M059J (cell line): ENCODE results near the gene ZSWIM5. TPM values are rescaled to one million over a fixed set of nuclear protein-coding genes. Genes with fewer than 3 reads are reported as not detected.
A peak's percentile ranks its signal among the peaks of the same experiment; 100 is the strongest.

ENCODE experiments used
- DNase-seq: peaks from one replicate; pipeline ENCODE4 v3.0.0-alpha.2; 2012; ENCODE audit warnings: low read depth
- total RNA-seq: library from RNA; depleted of rRNA; stranded (reverse); fragments of >200 nt; shearing (Covaris generic); gene quantifications from 2 replicates; pipeline ENCODE4 v1.2.3, GENCODE V29; 2014

ZSWIM5 gene
- total RNA-seq, 1 experiment from 2014 or later: 0.49 TPM

DNA sequence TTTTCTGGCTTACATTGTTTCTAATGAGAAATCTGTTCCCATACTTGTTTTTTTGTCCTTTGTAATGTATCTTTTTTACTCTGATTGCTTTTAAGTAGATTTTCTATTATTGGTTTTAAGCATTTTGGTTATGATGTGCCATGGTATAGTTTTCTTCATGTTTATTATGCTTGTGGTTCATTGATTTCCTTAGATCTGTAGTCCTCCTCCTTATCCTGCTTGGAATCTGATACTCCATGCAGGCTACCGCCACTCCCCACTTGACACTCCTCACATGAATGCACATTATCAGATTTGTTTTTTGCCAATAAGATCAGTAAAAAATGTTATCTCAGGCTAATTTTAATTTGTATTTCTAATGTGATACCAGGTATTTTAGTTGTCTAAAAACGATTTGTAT lies 173.6 kb downstream of the ZSWIM5 start:
- no peak for DNase-seq

DNA sequence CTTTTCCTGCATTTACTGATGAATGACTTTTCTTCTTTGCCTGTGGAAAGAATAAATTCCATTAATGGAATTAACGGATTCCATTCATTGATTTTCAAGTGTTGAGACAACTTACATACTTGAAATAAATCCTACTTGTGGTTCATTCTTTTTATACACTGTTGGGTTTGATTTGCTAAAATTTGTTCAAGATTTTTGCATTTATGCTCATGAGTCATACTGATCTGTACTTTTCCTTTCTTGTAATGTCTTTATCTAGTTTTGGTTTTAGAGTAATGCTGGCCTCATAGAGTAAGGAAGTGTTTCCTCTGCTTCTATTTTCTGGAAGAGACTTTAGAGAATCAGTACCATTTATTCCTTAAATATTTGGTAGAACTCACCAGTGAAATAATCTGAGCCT lies 180.0 kb downstream of the ZSWIM5 start:
- no peak for DNase-seq

DNA sequence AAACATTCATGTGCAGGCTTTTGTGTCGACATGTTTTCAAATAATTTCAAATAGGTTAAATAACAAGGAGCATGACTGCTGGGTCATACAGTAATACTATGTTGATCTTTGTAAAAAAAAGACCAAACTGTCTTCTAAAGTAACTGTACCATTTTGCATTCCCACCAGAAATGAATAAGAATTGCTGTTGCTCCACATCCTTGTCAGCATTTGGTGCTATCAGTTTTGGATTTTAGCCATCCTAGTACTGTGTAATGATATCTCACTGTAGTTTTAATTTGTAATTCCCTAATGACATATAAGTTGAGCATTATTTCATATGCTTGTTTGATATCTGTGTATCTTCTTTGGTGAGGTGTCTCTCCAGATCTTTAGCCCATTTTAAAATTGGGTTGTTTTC lies 182.7 kb downstream of the ZSWIM5 start:
- no peak for DNase-seq

DNA sequence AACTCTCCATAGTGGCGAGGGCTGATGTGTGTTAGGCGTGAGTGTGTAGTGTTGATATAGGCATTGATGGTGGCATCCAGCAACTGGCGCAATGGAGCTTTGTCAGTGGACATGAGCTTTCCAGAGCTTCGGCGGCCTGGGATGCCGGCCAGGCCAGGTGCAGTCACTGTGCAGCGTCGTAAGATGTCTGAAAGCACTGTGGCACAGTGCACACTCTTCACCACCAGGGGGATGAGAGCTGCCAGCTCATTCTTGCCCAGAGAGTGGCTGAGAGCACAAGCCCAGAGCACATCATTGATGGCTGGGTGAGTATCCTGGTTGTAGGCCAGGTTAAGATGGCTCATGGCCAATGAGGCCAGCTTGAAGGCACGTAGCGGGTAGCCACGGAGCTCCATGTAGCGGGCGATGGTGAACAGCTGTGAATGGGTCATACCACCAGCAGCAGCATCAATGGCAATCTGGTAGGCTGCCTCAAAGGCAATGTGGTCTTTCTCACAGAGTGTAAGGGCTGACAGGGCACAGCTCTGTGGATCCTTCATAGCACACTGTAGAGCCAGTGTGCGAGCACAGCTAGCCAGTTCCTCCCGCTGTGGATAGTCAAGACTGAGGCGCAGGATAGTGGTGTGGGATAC lies 187.7 kb downstream of the ZSWIM5 start:
- peak; percentile 76 for DNase-seq

DNA sequence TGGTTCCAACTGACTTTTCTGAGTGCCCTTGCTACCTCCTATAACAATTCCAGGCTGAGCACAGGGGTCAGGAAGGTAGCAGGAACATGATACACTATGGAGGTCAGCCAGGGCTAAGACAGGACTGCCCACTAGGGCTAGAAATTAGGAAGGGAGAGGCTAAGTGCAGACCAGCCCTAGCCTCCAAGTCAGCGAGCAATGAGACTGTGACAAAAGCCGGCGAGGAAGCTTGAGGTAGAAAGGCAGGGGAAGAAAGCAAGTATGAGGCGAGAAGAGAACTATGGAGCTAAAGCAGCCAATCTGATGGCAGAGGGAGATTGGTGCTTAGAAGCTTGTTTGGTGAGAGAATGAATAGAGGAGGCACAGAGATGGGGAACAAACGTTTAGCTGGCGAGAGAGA lies 189.6 kb downstream of the ZSWIM5 start:
- DNase-seq: no peak

DNA sequence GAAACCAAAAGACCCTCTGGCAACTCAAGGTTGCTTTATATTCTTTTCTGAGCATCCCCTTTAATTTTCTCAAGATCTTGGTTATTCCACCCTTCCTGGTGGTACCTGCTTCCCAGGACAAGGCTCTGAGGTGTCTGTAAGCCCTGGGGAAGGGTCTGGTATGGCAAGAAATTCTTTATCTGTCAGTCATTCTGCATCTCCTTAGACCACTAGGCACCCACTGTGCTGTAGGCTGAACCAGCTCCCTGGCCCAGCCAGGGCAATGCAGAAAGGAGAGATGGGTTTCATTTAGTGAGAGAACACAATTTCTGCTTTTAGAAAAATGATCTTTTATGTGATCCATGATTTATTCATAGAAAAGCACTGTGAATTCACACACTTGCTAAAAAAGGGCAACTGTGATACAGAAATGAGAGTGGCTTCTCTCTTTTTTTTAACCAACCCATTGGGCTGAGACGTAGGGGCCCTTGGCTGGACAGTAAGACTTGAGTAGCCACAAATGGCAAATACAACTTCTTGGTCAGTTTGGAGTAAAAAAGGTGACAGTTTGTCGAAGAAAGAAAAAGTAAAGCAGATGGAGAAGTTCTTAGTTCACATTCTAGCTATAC lies 190.2 kb downstream of the ZSWIM5 start:
- no peak for DNase-seq

DNA sequence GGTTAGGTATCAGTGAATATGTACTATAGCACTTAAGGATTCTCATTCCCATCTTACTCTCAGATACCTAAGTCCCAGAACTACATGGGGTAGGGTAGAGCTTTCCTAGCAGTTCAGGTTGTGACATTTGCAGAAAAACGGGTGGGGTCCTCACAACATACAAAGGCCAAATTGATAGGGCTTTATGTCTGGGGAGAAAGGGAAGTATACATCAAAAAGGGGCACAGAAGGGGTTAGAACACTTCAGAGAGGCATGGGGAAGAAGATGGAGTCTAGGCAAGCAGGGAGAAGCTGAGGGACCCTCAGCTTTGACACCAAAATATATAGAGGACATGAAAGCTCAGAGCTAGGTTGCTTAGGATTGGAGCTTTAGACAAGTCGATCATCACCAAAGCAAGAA lies 190.7 kb downstream of the ZSWIM5 start:
- DNase-seq: no peak

DNA sequence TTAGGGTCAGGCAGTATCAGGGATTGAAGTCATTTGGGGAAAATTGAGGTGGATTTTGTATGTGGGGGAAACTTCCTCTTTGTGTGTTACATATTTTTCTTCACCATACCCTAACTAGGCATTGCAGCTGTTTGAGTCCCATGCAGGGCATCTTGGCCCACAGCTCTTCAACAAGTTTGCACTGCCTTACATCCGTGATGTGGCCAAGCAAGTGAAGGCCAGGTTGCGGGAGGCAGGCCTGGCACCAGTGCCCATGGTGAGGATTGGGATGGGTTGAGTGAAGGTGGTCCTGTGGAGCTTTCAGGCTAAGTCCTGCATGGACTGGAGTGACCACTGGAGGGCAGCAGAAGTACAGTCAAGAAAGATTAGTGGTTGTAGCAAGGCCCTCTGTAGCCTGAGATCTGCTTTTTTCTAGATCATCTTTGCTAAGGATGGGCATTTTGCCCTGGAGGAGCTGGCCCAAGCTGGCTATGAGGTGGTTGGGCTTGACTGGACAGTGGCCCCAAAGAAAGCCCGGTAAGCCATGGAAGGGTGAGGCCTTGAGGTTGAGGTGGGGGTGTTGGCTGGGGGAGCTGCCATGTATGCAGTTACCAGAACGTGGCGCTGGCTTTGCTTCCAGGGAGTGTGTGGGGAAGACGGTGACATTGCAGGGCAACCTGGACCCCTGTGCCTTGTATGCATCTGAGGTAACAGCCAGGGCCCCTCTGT lies 191.9 kb downstream of the ZSWIM5 start:
- DNase-seq: peak; percentile 77

DNA sequence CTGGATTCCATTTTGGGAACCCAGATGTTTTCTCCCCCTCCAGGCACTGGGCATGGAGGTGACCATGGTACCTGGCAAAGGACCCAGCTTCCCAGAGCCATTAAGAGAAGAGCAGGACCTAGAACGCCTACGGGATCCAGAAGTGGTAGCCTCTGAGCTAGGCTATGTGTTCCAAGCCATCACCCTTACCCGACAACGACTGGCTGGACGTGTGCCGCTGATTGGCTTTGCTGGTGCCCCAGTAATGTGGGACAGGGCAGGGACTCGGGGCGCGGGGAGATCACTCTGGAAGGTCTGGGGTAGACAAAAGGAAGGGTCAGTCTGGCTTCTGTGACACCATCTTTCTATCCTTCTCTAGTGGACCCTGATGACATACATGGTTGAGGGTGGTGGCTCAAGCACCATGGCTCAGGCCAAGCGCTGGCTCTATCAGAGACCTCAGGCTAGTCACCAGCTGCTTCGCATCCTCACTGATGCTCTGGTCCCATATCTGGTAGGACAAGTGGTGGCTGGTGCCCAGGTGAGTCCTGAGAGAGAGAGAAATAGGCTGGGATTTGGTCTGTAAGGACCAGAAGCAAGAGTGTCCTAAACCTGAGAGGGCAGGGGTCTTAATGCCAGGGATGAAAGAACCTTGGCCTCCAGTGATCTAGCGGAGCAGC lies 192.7 kb downstream of the ZSWIM5 start:
- DNase-seq: no peak

DNA sequence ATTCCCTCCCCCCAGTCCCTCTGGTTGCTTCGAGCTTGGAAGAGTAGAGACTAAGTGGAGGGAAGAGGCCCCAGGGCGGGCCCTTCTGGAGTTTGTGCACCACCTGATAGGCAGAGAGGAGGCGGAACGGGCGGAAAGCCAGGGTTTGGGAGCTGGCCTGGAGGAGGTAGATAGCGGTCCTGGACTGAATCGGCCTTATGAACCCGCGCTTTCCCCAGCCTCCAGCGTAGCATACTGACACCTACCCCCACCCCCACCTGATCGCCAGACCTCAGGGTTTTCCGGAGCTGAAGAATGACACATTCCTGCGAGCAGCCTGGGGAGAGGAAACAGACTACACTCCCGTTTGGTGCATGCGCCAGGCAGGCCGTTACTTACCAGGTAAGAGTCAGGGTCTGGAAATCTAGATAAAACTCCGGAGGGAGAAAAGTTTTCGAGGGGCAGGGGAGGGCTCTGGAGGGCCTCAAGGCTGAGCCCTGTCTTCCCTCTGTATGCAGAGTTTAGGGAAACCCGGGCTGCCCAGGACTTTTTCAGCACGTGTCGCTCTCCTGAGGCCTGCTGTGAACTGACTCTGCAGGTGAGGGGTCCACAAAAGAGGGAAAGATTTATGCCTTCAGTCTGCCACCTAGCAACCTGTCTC lies 193.6 kb downstream of the ZSWIM5 start:
- DNase-seq: peak; percentile 90

DNA sequence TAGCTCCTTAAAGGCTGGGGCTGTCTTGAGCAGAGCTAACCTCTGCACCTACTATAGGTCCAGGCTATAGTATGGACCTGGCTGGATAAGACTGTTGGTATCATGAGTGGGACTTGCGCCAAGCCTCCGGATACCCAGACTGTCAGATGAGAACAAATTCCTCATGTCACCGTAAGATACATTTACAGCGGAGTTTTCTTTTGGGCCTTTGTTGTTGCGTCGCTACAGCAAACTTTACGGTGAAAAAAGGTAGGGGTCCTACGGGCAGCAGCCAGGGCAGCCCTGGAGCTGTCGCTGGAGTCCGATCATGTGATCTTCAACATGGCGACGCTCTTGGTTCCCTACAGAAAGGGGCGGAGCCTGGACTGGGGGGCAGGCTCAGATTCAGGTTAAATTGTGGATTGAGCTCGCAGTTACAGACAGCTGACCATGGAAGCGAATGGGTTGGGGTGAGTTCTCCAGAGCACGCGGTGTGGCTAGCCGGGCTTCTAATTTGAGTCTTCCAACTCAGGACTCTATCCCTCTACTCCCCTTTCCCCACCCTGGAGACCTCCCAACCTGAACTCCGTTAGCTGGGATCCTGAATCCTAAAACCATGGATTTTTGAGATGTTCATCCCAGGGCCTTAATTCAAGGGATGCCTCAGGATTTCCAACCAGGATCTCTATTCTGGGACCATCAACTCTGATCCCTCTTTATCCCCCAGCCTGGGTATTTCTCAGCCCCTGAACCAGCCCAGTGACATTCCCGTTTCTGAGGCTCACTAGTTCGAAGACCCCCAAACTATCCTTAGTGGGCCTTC lies 194.4 kb downstream of the ZSWIM5 start, which contains the start of gene UROD:
Gene UROD (plus strand): TSS at position 418 of the 802 bp plus-strand sequence. CDS start 12 bp downstream, at position 430.
- DNase-seq: peak; percentile 98

DNA sequence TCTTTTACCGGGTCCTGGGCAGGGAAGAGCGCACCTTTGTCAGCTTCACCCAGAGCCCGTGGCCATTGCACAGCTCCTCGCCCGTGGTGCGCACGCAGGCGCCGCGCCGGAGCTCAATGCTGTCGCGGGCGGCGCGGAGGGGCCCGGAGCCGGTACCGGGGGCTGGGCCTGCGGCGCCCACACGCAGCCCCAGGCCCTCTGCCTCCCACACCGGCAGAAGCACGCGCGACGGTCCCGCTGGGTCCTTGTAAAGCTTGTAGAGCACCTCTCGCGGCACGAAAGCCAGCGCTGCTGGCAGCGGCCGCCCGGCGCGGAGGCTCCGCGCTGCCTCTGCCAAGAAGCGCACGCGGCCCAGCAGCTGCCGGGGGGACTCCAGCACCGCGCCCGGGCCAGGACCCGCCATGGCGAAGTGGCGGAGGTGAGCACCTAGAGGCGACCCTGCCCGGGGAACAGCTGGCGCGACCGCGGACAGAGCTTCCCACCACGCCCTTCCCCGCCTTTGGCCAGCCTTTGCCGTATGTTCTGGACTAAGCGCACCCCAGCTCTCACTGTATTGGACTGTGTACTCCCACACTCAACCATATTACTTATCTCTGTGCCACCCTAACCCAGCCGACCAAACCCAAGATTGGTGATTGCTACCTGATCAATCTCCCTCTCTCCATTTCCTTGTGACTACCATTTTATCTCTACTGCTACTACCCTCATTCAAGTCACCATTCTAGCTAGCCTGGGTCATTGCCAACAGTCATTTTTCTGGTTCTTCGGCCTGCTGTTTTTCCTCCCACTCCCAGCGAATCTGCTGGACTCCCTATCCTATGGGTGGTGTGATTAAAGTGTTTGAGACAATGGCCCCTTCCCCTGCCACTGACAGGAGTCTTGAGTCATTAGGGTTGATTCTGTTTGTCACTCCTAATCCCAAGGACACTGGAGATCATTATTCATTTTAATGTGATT lies 195.3 kb downstream of the ZSWIM5 start, which contains the start of gene HECTD3:
Gene HECTD3 (minus strand): TSS at position 470 of the 957 bp plus-strand sequence. CDS start 67 bp downstream, at position 403.
- peak; percentile 78 for DNase-seq

DNA sequence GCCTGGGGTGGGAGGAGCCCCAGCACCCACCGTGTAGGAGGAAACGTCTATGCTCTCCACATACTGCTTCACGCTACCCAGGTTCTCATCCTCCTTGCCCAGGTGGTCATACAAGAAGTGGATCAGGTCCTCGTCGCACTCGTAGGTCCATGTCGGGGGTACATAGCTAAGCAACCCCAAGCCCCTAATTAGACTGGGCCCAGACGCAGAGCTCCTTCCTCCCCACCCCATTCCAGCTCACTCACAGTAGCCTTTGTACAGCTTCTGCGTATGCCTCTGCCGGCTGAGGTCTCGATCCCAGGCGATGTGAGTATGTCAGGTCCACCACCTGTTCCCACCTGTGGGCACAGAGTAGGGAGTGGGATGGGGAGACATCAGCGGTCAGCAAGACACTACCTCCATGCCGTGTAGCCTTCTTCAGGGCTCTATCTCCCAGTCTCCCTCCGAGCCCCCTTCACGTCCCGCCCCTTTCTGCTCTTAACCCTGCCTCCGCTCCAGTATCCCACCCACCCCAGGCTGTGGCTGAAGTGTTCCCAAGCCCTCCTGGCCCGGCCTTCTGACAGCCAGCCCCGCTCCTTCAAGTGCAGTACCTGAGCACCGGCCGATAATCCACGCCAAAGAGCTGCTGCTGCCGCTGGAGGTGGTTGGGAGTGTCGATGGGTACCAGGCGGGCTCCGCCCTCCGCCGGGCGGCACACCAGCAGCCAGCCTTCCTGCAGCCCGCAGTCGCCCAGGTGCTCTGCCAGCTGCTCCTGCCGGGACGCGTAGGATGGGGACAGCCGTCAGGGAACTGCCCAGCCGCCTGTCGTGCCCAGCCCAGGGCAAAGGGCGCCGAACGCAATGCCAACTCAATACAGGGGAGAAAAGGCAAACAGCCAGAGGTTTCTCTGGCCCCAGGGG lies 196.2 kb downstream of the ZSWIM5 start:
- peak; percentile 35 for DNase-seq

DNA sequence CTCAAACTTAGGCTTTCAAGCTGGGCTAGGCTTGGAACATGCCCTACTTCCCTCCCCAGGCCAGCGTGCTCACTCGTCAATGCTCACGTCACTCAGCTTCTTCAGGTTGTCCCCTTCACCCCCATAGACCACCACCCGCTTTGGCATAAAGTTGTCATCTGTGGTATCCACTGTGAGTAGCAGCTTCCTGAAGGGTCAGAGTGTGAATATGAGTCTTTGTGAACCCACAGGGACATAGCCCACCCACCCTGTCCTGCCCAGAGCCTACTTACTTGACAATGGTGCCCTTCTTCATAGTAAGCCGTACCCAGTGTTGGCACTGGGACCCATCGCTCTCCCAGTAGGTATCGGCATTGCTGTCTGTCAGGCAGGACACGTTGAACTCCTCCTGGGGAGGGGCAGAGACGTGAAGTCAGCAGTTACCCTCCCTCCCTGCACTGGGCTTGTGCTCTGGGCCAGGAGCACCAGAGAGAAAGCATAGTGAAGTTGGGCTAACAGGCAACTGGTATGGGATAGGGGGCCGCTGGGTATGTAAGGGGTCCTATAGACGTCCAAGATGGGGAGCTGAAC lies 197.0 kb downstream of the ZSWIM5 start:
- DNase-seq: no peak

DNA sequence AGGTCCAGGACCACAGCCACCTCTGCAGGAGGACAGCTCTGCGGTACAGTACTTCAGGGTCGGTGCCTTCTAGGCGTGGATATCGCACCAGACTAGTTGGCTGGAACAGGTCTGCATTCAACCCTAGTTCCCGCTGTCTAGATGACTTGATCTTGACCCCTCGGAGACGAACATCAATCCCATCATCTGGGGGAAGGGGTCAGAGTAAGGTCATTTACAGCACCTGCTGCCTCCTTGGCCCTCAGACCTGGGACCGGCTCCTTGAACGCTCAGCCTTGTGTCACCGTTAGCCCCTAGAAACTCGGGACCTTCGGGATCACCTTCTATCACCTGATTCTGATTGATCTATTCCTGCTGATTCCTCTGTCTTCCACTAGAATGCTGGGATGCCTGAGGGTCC lies 197.9 kb downstream of the ZSWIM5 start:
- DNase-seq: no peak

DNA sequence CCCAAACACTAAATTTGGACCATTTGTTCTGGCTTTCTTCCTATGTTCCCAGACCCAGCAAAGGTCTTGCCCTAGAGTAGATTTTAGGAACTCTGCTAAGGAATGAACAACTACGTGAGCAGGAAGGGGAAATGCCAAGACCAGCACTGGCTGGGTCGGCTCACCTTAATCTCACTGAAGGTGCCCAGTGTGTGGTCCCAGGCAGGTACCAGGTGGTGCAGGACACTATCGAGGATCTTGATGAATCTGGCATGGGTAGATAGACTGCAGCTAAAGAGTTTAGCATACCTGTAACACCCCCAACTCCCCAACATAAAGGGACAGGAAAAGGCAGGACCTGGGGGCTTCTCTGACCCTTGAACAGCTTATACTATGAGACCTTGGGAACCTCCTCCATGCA lies 198.3 kb downstream of the ZSWIM5 start:
- no peak for DNase-seq

DNA sequence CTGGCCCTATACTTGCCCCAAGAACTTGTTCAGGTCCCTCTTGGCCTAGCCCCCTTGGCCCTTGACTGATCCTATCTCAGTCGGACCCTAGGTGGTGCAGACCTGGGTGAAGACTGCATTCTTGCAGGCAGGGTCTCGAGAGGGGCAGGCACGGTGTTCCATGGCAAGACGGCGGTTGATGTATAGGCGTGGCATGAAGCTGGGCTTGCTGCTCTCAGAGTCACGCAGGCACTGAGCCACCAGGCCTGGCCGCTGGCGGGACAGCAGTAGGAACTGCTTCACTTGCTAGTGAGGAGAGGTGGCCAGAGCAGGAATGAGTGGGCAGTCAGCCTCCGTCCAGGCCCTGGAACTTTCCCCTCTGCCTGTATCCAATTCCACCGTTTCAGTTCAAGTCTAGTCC lies 199.1 kb downstream of the ZSWIM5 start:
- DNase-seq: no peak

DNA sequence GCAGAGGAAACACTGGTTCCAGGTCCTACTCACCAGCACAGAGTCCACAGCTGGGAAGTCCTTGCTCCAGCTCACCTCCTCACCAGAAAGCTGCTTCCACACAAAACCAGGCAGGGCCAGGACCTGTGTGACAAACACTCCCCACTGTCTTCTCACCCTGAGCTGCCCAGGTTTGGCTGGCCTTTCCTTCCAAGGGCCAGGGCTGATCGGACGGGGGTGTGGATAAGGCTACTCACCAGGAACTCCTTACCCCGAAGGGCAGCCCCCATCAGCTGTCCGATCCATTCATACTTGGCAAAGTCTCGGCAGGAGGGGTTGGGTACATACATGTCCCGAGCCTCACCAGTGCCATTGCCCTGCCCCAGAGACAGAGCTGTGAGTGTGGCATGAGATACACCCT lies 200.6 kb downstream of the ZSWIM5 start:
- DNase-seq: no peak
